Measurements from ENCODE around the gene MRPL41. TPM values are rescaled to one million over a fixed set of nuclear protein-coding genes. Genes with fewer than 3 reads are reported as not detected.
"Not testable (repeated sequence)": the region's sequence is repeated elsewhere in the genome, so short reads cannot be mapped to it uniquely, and the experiment has no call there.

Gene MRPL41
- total RNA-seq, 1 donor from 2014 or later = 244 TPM

- DNase-seq (ENCODE audit: missing footprints) (peak; percentile 60), ATAC-seq (no peak)
- intact Hi-C loops (cut with DNase I) = no loop called here
These were observed 6.6 kb upstream of the MRPL41 start for GRCh38 chr9:137545123-137545522.

- DNase-seq (ENCODE audit: missing footprints) = no peak
- intact Hi-C loops (cut with DNase I) = no loop called here
- no peak for ATAC-seq
These were observed 3.8 kb upstream of the MRPL41 start for GRCh38 chr9:137547687-137548543.

- intact Hi-C loops (cut with DNase I) = no loop called here
- DNase-seq (ENCODE audit: missing footprints) (peak; percentile 92), ATAC-seq (peak; percentile 86)
These were observed 1.5 kb upstream of the MRPL41 start, which contains the start of gene PNPLA7 for GRCh38 chr9:137550231-137550621. TSS of gene PNPLA7 (minus strand) at chr9:137550402. CDS start at chr9:137550197, 205 bp downstream.

- DNase-seq (ENCODE audit: missing footprints); intact Hi-C loops (cut with DNase I): not testable (repeated sequence)
- ATAC-seq = peak; percentile 1
These were observed 768 bp upstream of the MRPL41 start for GRCh38 chr9:137550958-137551263.

GRCh38 chr9:137552022-137552768 lies 516 bp downstream of the MRPL41 start:
- ATAC-seq (peak; percentile 7), DNase-seq (ENCODE audit: missing footprints) (no peak)
- intact Hi-C loops (cut with DNase I) = no loop called here

- intact Hi-C loops (cut with DNase I); ATAC-seq: not testable (repeated sequence)
These were observed 2.0 kb downstream of the MRPL41 start for GRCh38 chr9:137553654-137554053.

GRCh38 chr9:137554349-137554748 lies 2.7 kb downstream of the MRPL41 start:
- no peak for DNase-seq (ENCODE audit: missing footprints)
- no peak for ATAC-seq
- intact Hi-C loops (cut with DNase I) = no loop called here

More at GRCh38 chr9:137553654-137554053, 2.0 kb downstream of the MRPL41 start:
- not testable (repeated sequence) for DNase-seq (ENCODE audit: missing footprints)

GRCh38 chr9:137555179-137555578 lies 3.5 kb downstream of the MRPL41 start:
- DNase-seq (ENCODE audit: missing footprints) (no peak), ATAC-seq (no peak)
- intact Hi-C loops (cut with DNase I) = no loop called here

- DNase-seq (ENCODE audit: missing footprints) = no peak
- intact Hi-C loops (cut with DNase I) = no loop called here
These were observed 4.6 kb downstream of the MRPL41 start for GRCh38 chr9:137556069-137556838.

GRCh38 chr9:137558127-137558526 lies 6.4 kb downstream of the MRPL41 start:
- intact Hi-C loops (cut with DNase I) = no loop called here
- DNase-seq (ENCODE audit: missing footprints) = no peak

More at GRCh38 chr9:137556069-137556838, 4.6 kb downstream of the MRPL41 start:
- ATAC-seq = peak; percentile 20

GRCh38 chr9:137564134-137564533 lies 12.5 kb downstream of the MRPL41 start:
- intact Hi-C loops (cut with DNase I) = no loop called here
- DNase-seq (ENCODE audit: missing footprints) (no peak), ATAC-seq (no peak)

More at GRCh38 chr9:137558127-137558526, 6.4 kb downstream of the MRPL41 start:
- ATAC-seq = no peak

GRCh38 chr9:137564817-137565411 lies 13.2 kb downstream of the MRPL41 start:
- intact Hi-C loops (cut with DNase I) = no loop called here
- ATAC-seq (no peak), DNase-seq (ENCODE audit: missing footprints) (no peak)

GRCh38 chr9:137568445-137568844 lies 16.8 kb downstream of the MRPL41 start:
- DNase-seq (ENCODE audit: missing footprints); ATAC-seq; intact Hi-C loops (cut with DNase I): not testable (repeated sequence)

- no peak for DNase-seq (ENCODE audit: missing footprints)
- no peak for ATAC-seq
- intact Hi-C loops (cut with DNase I) = no loop called here
These were observed 18.0 kb downstream of the MRPL41 start for GRCh38 chr9:137569609-137570203.

- DNase-seq (ENCODE audit: missing footprints) (no peak), ATAC-seq (no peak)
- intact Hi-C loops (cut with DNase I) = no loop called here
These were observed 18.9 kb downstream of the MRPL41 start for GRCh38 chr9:137570566-137570965.

- intact Hi-C loops (cut with DNase I) = no loop called here
- no peak for DNase-seq (ENCODE audit: missing footprints)
- no peak for ATAC-seq
These were observed 22.5 kb downstream of the MRPL41 start for GRCh38 chr9:137574192-137574591.

GRCh38 chr9:137575364-137575715 lies 23.7 kb downstream of the MRPL41 start:
- no peak for ATAC-seq
- intact Hi-C loops (cut with DNase I) = no loop called here

GRCh38 chr9:137575716-137576411 lies 24.2 kb downstream of the MRPL41 start:
- intact Hi-C loops (cut with DNase I) = no loop called here
- ATAC-seq = peak; percentile 57
- no peak for DNase-seq (ENCODE audit: missing footprints)

More at GRCh38 chr9:137575364-137575715, 23.7 kb downstream of the MRPL41 start:
- DNase-seq (ENCODE audit: missing footprints) = no peak
